RWPE1 (cell line): ENCODE measurements around the gene CYSLTR2.

Experiments used
- CTCF ChIA-PET: fragments of 350-600 bp; sonication (Branson Sonifier 250); formaldehyde crosslinking; extraction: SDS; loops from one replicate; lab custom pipeline; 2021; lab: Yijun Ruan, JAX
- POLR2A ChIA-PET: fragments of 400-600 bp; formaldehyde crosslinking; extraction: SDS; loops from one replicate; lab custom pipeline; 2020; ENCODE audit warnings: antibody characterized with exemption; ENCODE audit not compliant: low non-redundant PET; lab: Yijun Ruan, JAX
- DNase-seq: peaks from one replicate; pipeline ENCODE4 v3.0.0; 2012; ENCODE audit warnings: low spot score
- H3K27ac ChIP-seq: fragments of 450-650 bp; 2 replicates; pipeline ENCODE4 v1.5.1; 2017
- TF ChIP-seq, protein P1 (sequence below): fragments of 450-650 bp; conservative IDR thresholded peaks from 2 replicates; pipeline ENCODE4 v1.5.1; 2017; ENCODE audit warnings: low read depth, mild to moderate bottlenecking

The CYSLTR2 gene

DNA sequence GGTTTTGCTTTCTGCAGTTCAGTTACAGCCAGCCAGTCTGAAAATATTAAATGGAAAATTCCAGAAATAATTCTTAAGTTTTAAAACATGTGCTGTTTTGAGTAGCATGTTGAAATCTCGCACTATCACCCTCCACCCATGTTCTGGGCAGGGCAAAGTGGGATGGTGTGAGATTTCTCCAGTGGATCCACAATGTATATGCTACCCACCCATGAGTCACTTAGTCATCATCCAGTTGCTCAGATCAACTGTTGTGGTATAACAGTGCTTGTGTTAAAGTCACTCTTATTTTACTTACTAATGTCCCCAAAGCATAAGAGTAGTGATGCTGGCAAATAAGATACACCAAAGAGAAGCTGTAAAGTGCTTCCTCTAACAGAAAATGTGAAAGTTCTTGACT lies 56.4 kb downstream of the CYSLTR2 start:
- DNase-seq: no peak
- POLR2A ChIA-PET: no interaction called here
- H3K27ac ChIP-seq: no peak overlapping the region
- TF ChIP-seq, protein P1, sequence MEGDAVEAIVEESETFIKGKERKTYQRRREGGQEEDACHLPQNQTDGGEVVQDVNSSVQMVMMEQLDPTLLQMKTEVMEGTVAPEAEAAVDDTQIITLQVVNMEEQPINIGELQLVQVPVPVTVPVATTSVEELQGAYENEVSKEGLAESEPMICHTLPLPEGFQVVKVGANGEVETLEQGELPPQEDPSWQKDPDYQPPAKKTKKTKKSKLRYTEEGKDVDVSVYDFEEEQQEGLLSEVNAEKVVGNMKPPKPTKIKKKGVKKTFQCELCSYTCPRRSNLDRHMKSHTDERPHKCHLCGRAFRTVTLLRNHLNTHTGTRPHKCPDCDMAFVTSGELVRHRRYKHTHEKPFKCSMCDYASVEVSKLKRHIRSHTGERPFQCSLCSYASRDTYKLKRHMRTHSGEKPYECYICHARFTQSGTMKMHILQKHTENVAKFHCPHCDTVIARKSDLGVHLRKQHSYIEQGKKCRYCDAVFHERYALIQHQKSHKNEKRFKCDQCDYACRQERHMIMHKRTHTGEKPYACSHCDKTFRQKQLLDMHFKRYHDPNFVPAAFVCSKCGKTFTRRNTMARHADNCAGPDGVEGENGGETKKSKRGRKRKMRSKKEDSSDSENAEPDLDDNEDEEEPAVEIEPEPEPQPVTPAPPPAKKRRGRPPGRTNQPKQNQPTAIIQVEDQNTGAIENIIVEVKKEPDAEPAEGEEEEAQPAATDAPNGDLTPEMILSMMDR: no peak
- CTCF ChIA-PET: no interaction called here

DNA sequence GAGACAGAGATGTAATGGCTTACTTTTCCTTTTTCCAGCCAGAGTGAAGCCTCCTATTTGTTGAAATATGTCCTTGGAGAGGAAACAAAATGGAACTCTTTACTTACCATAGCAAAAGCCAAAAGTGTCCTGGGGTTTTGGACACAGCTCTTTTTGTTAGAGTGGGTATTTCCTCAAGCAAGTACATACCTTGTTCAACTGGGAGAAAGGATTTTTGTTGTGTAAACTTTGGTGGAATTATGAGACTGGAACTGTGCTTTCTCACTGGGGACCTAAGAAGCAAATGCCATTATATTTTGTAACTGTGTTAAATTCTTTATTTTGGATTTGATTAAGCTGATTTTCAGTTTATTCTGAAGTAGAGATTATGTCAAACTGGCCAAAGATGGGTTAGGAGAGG lies 58.4 kb downstream of the CYSLTR2 start:
- DNase-seq: no peak
- TF ChIP-seq, protein P1: no peak
- no peak overlapping the region for H3K27ac ChIP-seq
- CTCF ChIA-PET: no interaction called here
- POLR2A ChIA-PET: no interaction called here

GRCh38 chr13:48715977-48716376 lies 62.2 kb downstream of the CYSLTR2 start:
- TF ChIP-seq, protein P1: no peak
- CTCF ChIA-PET: interaction anchor here (0.6 kb wide), 1 partner anchor 207 kb away, joined by 3 read pairs; no protein-coding TSS in a partner anchor
- DNase-seq: no peak
- POLR2A ChIA-PET: no interaction called here
- H3K27ac ChIP-seq: no peak overlapping the region

- CTCF ChIA-PET: no interaction called here
Measured at GRCh38 chr13:48720621-48721020, 66.9 kb downstream of the CYSLTR2 start.

DNA sequence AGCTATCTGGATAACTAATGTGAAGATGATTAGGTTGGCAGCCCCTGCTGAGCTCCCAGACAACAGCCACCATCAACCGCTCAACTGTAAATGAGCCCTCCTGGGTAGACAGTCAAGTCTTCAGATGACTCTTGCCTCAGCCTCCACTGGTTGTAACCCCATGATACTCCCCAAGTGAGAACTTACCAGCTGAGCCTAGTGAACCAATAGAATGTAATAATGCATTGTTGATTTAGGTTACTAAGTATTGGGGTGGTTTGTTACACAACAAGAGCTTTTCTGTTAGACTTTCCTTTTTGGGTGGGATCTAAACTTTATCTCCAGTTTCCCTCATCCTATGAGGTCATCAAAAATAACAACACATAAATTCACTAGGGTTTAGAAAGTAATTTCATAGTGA lies 69.4 kb downstream of the CYSLTR2 start:
- ChIA-PET POLR2A (no interaction called here), CTCF (interaction anchor here (1.0 kb wide), 1 partner anchor 46 kb away, joined by 4 read pairs; no protein-coding TSS in a partner anchor)
- DNase-seq: no peak
- TF ChIP-seq, protein P1: no peak
- no peak overlapping the region for H3K27ac ChIP-seq

More at GRCh38 chr13:48720621-48721020, 66.9 kb downstream of the CYSLTR2 start:
- TF ChIP-seq, protein P1: no peak
- POLR2A ChIA-PET: no interaction called here
- DNase-seq: no peak
- H3K27ac ChIP-seq: no peak overlapping the region

GRCh38 chr13:48725271-48725670 lies 71.5 kb downstream of the CYSLTR2 start:
- CTCF ChIA-PET: no interaction called here
- no peak for DNase-seq
- no peak overlapping the region for H3K27ac ChIP-seq
- POLR2A ChIA-PET: no interaction called here
- TF ChIP-seq, protein P1: no peak
